Liver (tissue), 3 donors: ENCODE measurements around the gene DOK6.

Source experiments
- FOXA1 ChIP-seq: IDR thresholded peaks from 2 replicates; pipeline ENCODE4 v1.6.1; 2016; ENCODE audit warnings: antibody characterized with exemption
- NR2F2 ChIP-seq: IDR thresholded peaks from 2 replicates; pipeline ENCODE4 v1.6.1; 2016; ENCODE audit warnings: antibody characterized with exemption
- TAF1 ChIP-seq: conservative IDR thresholded peaks from 2 replicates; pipeline ENCODE4 v1.6.1; 2016; ENCODE audit warnings: antibody characterized with exemption, mild to moderate bottlenecking
- TF ChIP-seq, protein P1 (sequence below): fragments of 150-350 bp; IDR thresholded peaks from 2 replicates; pipeline ENCODE4 v1.5.1; 2017; ENCODE audit warnings: improper control_type of control experiment, low read depth, low read length; ENCODE audit not compliant: missing input control
- TF ChIP-seq, protein P2 (sequence below): IDR thresholded peaks from 2 replicates; pipeline ENCODE4 v1.6.1; 2016; ENCODE audit warnings: antibody characterized with exemption
- TF ChIP-seq, protein P3 (sequence below): IDR thresholded peaks from 2 replicates; pipeline ENCODE4 v1.6.1; 2016; ENCODE audit warnings: antibody characterized with exemption, mild to moderate bottlenecking
- donor health status: healthy.
- donor health status: healthy.

DNA sequence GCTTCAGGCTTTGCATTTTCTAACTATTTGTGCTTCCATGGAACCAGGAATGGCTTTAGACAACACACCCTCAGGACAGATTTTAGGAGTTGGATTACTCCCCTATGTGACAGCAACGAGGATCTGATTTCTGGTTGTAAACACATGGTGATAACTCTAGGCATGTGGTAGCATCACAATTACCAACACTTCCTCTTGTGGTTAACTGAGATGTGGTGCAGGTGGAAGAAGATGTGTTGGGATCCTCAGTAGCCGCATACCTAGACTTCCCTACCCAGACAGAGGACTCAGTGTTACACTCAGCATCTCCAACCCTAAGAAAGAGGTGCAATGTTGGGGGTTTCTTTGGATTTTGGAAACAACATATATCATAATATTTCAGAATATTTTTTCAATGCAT is 234.8 kb downstream of the DOK6 start:
- TF ChIP-seq, protein P1, sequence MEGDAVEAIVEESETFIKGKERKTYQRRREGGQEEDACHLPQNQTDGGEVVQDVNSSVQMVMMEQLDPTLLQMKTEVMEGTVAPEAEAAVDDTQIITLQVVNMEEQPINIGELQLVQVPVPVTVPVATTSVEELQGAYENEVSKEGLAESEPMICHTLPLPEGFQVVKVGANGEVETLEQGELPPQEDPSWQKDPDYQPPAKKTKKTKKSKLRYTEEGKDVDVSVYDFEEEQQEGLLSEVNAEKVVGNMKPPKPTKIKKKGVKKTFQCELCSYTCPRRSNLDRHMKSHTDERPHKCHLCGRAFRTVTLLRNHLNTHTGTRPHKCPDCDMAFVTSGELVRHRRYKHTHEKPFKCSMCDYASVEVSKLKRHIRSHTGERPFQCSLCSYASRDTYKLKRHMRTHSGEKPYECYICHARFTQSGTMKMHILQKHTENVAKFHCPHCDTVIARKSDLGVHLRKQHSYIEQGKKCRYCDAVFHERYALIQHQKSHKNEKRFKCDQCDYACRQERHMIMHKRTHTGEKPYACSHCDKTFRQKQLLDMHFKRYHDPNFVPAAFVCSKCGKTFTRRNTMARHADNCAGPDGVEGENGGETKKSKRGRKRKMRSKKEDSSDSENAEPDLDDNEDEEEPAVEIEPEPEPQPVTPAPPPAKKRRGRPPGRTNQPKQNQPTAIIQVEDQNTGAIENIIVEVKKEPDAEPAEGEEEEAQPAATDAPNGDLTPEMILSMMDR, result no peak
- TF ChIP-seq, protein P2, sequence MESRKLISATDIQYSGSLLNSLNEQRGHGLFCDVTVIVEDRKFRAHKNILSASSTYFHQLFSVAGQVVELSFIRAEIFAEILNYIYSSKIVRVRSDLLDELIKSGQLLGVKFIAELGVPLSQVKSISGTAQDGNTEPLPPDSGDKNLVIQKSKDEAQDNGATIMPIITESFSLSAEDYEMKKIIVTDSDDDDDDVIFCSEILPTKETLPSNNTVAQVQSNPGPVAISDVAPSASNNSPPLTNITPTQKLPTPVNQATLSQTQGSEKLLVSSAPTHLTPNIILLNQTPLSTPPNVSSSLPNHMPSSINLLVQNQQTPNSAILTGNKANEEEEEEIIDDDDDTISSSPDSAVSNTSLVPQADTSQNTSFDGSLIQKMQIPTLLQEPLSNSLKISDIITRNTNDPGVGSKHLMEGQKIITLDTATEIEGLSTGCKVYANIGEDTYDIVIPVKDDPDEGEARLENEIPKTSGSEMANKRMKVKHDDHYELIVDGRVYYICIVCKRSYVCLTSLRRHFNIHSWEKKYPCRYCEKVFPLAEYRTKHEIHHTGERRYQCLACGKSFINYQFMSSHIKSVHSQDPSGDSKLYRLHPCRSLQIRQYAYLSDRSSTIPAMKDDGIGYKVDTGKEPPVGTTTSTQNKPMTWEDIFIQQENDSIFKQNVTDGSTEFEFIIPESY, result no peak
- TF ChIP-seq TAF1 (no peak), NR2F2 (no peak), FOXA1 (no peak)
- TF ChIP-seq, protein P3, sequence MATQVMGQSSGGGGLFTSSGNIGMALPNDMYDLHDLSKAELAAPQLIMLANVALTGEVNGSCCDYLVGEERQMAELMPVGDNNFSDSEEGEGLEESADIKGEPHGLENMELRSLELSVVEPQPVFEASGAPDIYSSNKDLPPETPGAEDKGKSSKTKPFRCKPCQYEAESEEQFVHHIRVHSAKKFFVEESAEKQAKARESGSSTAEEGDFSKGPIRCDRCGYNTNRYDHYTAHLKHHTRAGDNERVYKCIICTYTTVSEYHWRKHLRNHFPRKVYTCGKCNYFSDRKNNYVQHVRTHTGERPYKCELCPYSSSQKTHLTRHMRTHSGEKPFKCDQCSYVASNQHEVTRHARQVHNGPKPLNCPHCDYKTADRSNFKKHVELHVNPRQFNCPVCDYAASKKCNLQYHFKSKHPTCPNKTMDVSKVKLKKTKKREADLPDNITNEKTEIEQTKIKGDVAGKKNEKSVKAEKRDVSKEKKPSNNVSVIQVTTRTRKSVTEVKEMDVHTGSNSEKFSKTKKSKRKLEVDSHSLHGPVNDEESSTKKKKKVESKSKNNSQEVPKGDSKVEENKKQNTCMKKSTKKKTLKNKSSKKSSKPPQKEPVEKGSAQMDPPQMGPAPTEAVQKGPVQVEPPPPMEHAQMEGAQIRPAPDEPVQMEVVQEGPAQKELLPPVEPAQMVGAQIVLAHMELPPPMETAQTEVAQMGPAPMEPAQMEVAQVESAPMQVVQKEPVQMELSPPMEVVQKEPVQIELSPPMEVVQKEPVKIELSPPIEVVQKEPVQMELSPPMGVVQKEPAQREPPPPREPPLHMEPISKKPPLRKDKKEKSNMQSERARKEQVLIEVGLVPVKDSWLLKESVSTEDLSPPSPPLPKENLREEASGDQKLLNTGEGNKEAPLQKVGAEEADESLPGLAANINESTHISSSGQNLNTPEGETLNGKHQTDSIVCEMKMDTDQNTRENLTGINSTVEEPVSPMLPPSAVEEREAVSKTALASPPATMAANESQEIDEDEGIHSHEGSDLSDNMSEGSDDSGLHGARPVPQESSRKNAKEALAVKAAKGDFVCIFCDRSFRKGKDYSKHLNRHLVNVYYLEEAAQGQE, result no peak
